ENCODE measurements around the gene DEPDC5. TPM values are rescaled to one million over a fixed set of nuclear protein-coding genes. Genes with fewer than 3 reads are reported as not detected.

DEPDC5 gene
- total RNA-seq, 1 donor from 2014 or later: 13.0 TPM

GRCh38 chr22:31911565-31912406, 158.0 kb downstream of the DEPDC5 start:
- no peak overlapping the region for H2AFZ ChIP-seq (ENCODE audit: low read depth, low read length)
- H3K27ac Mint-ChIP-seq (ENCODE audit: unreplicated experiment): no peak overlapping the region
- peaks cover 4% of the 10 kb centered on the region for H3K4me1 Mint-ChIP-seq (ENCODE audit: low read depth, unreplicated experiment)
- TF ChIP-seq EZH2 (IDR thresholded peaks at IDR 0.05; ENCODE audit: insufficient read depth, low read length) (no peak), CTCF (IDR thresholded peaks at IDR 0.05; ENCODE audit: insufficient read depth, low read depth, low read length) (no peak)
- FAIRE-seq (no peak), DNase-seq (ENCODE audit: low read depth) (no peak)
- no peak overlapping the region for H3K9ac ChIP-seq (ENCODE audit: low read length)
- H3K4me1 ChIP-seq (ENCODE audit: insufficient read depth, low read length): peaks cover 7% of the 10 kb centered on the region
- H3K9me3 Mint-ChIP-seq (ENCODE audit: unreplicated experiment): no peaks in the 10 kb centered on the region
- peaks cover 6% of the 10 kb centered on the region for H3K27me3 Mint-ChIP-seq (ENCODE audit: low read depth, unreplicated experiment)
- H3K4me3 Mint-ChIP-seq (ENCODE audit: unreplicated experiment): no peak overlapping the region
- no peak overlapping the region for H3K4me3 ChIP-seq (ENCODE audit: insufficient read depth, low read depth, low read length)
- no peaks in the 10 kb centered on the region for H3K36me3 ChIP-seq (ENCODE audit: insufficient read depth, low read length)
- H3K36me3 Mint-ChIP-seq (ENCODE audit: low read depth, unreplicated experiment): peaks cover 9% of the 10 kb centered on the region
- H3K27ac ChIP-seq (ENCODE audit: low read depth, low read length): no peak overlapping the region
- no peaks in the 10 kb centered on the region for H3K79me2 ChIP-seq (ENCODE audit: insufficient read depth, low read length)
- H4K20me1 ChIP-seq (ENCODE audit: insufficient read depth, low read length): no peaks in the 10 kb centered on the region
- no peaks in the 10 kb centered on the region for H3K27me3 ChIP-seq (ENCODE audit: insufficient read depth, low read length)
- H3K4me2 ChIP-seq (ENCODE audit: low read length): no peak overlapping the region
- no peaks in the 10 kb centered on the region for H3K9me3 ChIP-seq (ENCODE audit: insufficient read depth, low read depth, low read length)

GRCh38 chr22:31912407-31912743, 158.6 kb downstream of the DEPDC5 start:
- TF ChIP-seq EZH2 (IDR thresholded peaks at IDR 0.05; ENCODE audit: insufficient read depth, low read length) (no peak), CTCF (IDR thresholded peaks at IDR 0.05; ENCODE audit: insufficient read depth, low read depth, low read length) (no peak)
- Histone ChIP-seq H2AFZ (ENCODE audit: low read depth, low read length) (no peak overlapping the region), H3K27ac (ENCODE audit: low read depth, low read length) (no peak overlapping the region), H3K4me3 (ENCODE audit: insufficient read depth, low read depth, low read length) (no peak overlapping the region), H3K9ac (ENCODE audit: low read length) (no peak overlapping the region), H3K79me2 (ENCODE audit: insufficient read depth, low read length) (no peaks in the 10 kb centered on the region), H4K20me1 (ENCODE audit: insufficient read depth, low read length) (no peaks in the 10 kb centered on the region), H3K36me3 (ENCODE audit: insufficient read depth, low read length) (no peaks in the 10 kb centered on the region), H3K27me3 (ENCODE audit: insufficient read depth, low read length) (no peaks in the 10 kb centered on the region), H3K4me1 (ENCODE audit: insufficient read depth, low read length) (peaks cover 7% of the 10 kb centered on the region), H3K4me2 (ENCODE audit: low read length) (no peak overlapping the region), H3K9me3 (ENCODE audit: insufficient read depth, low read depth, low read length) (no peaks in the 10 kb centered on the region)
- peaks cover 5% of the 10 kb centered on the region for H3K36me3 Mint-ChIP-seq (ENCODE audit: low read depth, unreplicated experiment)
- H3K27me3 Mint-ChIP-seq (ENCODE audit: low read depth, unreplicated experiment): peaks cover 6% of the 10 kb centered on the region
- DNase-seq (ENCODE audit: low read depth): no peak
- H3K27ac Mint-ChIP-seq (ENCODE audit: unreplicated experiment): no peak overlapping the region
- no peaks in the 10 kb centered on the region for H3K9me3 Mint-ChIP-seq (ENCODE audit: unreplicated experiment)
- no peak overlapping the region for H3K4me3 Mint-ChIP-seq (ENCODE audit: unreplicated experiment)
- peaks cover 4% of the 10 kb centered on the region for H3K4me1 Mint-ChIP-seq (ENCODE audit: low read depth, unreplicated experiment)
- no peak for FAIRE-seq

- H3K4me3 ChIP-seq (ENCODE audit: insufficient read depth, low read depth, low read length): no peak overlapping the region
- no peak overlapping the region for H3K27ac Mint-ChIP-seq (ENCODE audit: unreplicated experiment)
- H3K4me2 ChIP-seq (ENCODE audit: low read length): no peak overlapping the region
- no peak overlapping the region for H3K4me3 Mint-ChIP-seq (ENCODE audit: unreplicated experiment)
- no peak overlapping the region for H3K9ac ChIP-seq (ENCODE audit: low read length)
- no peak for TF ChIP-seq CTCF (IDR thresholded peaks at IDR 0.05; ENCODE audit: insufficient read depth, low read depth, low read length)
- TF ChIP-seq EZH2 (IDR thresholded peaks at IDR 0.05; ENCODE audit: insufficient read depth, low read length): no peak
- no peak for FAIRE-seq
- H3K9me3 ChIP-seq (ENCODE audit: insufficient read depth, low read depth, low read length): no peaks in the 10 kb centered on the region
- no peak overlapping the region for H3K27ac ChIP-seq (ENCODE audit: low read depth, low read length)
- H3K4me1 ChIP-seq (ENCODE audit: insufficient read depth, low read length): peaks cover 7% of the 10 kb centered on the region
- H3K36me3 Mint-ChIP-seq (ENCODE audit: low read depth, unreplicated experiment): peaks cover 2% of the 10 kb centered on the region
- H2AFZ ChIP-seq (ENCODE audit: low read depth, low read length): no peak overlapping the region
- H3K79me2 ChIP-seq (ENCODE audit: insufficient read depth, low read length): no peaks in the 10 kb centered on the region
- no peaks in the 10 kb centered on the region for H4K20me1 ChIP-seq (ENCODE audit: insufficient read depth, low read length)
- no peaks in the 10 kb centered on the region for H3K27me3 ChIP-seq (ENCODE audit: insufficient read depth, low read length)
- H3K36me3 ChIP-seq (ENCODE audit: insufficient read depth, low read length): no peaks in the 10 kb centered on the region
- DNase-seq (ENCODE audit: low read depth): no peak
- H3K27me3 Mint-ChIP-seq (ENCODE audit: low read depth, unreplicated experiment): peaks cover 21% of the 10 kb centered on the region
- peaks cover 4% of the 10 kb centered on the region for H3K4me1 Mint-ChIP-seq (ENCODE audit: low read depth, unreplicated experiment)
- no peaks in the 10 kb centered on the region for H3K9me3 Mint-ChIP-seq (ENCODE audit: unreplicated experiment)
Measured at GRCh38 chr22:31915586-31915985, 161.8 kb downstream of the DEPDC5 start.
